KMS-11 (cell line): ENCODE results near the gene DPPA4.

Source experiments
- H2AFZ ChIP-seq: fragments of 200-600 bp; sonication (generic); 2 replicates; pipeline ENCODE4 v1.6.1; 2016; ENCODE audit warnings: antibody characterized with exemption, mixed run types, low read depth
- H3K27ac ChIP-seq: fragments of 200-600 bp; sonication (generic); 2 replicates; pipeline ENCODE4 v1.6.1; 2016; ENCODE audit warnings: mild to moderate bottlenecking, mixed run types
- H3K27me3 ChIP-seq: fragments of 200-600 bp; sonication (generic); 2 replicates; pipeline ENCODE4 v1.6.1; 2017; ENCODE audit warnings: mild to moderate bottlenecking, low read depth, mixed run types, moderate library complexity; ENCODE audit not compliant: insufficient read depth
- H3K36me3 ChIP-seq: fragments of 200-600 bp; sonication (generic); 2 replicates; pipeline ENCODE4 v1.6.1; 2017; ENCODE audit warnings: mild to moderate bottlenecking, mixed run types; ENCODE audit not compliant: insufficient read depth
- H3K4me1 ChIP-seq: fragments of 200-600 bp; sonication (generic); 2 replicates; pipeline ENCODE4 v1.6.1; 2016; ENCODE audit warnings: mild to moderate bottlenecking, low read depth, mixed run types; ENCODE audit not compliant: poor library complexity, severe bottlenecking
- H3K4me2 ChIP-seq: fragments of 200-600 bp; sonication (generic); 2 replicates; pipeline ENCODE4 v1.7.0; 2016; ENCODE audit warnings: mild to moderate bottlenecking, mixed run types
- H3K4me3 ChIP-seq: fragments of 200-600 bp; sonication (generic); IDR thresholded peaks from 2 replicates; pipeline ENCODE4 v1.6.1; 2017; ENCODE audit warnings: low read depth, low read length, mixed read lengths; ENCODE audit not compliant: insufficient read depth
- H3K79me2 ChIP-seq: fragments of 200-600 bp; sonication (generic); 2 replicates; pipeline ENCODE4 v1.6.1; 2016; ENCODE audit warnings: low read depth, mixed run types; ENCODE audit not compliant: insufficient read depth
- H3K9ac ChIP-seq: fragments of 200-600 bp; sonication (generic); 2 replicates; pipeline ENCODE4 v1.6.1; 2016; ENCODE audit warnings: mild to moderate bottlenecking, mixed run types
- H4K20me1 ChIP-seq: fragments of 200-600 bp; sonication (generic); 2 replicates; pipeline ENCODE4 v1.6.1; 2016; ENCODE audit warnings: mild to moderate bottlenecking, mixed run types; ENCODE audit not compliant: insufficient read depth
- TF ChIP-seq, protein P1 (sequence below): fragments of 200-600 bp; sonication (generic); conservative IDR thresholded peaks from 2 replicates; pipeline ENCODE4 v1.6.1; 2017; ENCODE audit warnings: low read depth, mild to moderate bottlenecking, antibody characterized with exemption, low read length, moderate library complexity, mixed read lengths

The DPPA4 gene

GRCh38 chr3:109313061-109313460 lies 24.3 kb downstream of the DPPA4 start:
- Histone ChIP-seq H3K79me2 (no peaks in the 10 kb centered on the region), H3K4me2 (no peak overlapping the region), H3K9ac (no peak overlapping the region), H3K4me3 (no peak overlapping the region), H3K4me1 (no peaks in the 10 kb centered on the region), H3K27me3 (no peaks in the 10 kb centered on the region), H3K27ac (no peak overlapping the region), H3K36me3 (no peaks in the 10 kb centered on the region), H2AFZ (no peak overlapping the region), H4K20me1 (no peaks in the 10 kb centered on the region)
- TF ChIP-seq, protein P1, sequence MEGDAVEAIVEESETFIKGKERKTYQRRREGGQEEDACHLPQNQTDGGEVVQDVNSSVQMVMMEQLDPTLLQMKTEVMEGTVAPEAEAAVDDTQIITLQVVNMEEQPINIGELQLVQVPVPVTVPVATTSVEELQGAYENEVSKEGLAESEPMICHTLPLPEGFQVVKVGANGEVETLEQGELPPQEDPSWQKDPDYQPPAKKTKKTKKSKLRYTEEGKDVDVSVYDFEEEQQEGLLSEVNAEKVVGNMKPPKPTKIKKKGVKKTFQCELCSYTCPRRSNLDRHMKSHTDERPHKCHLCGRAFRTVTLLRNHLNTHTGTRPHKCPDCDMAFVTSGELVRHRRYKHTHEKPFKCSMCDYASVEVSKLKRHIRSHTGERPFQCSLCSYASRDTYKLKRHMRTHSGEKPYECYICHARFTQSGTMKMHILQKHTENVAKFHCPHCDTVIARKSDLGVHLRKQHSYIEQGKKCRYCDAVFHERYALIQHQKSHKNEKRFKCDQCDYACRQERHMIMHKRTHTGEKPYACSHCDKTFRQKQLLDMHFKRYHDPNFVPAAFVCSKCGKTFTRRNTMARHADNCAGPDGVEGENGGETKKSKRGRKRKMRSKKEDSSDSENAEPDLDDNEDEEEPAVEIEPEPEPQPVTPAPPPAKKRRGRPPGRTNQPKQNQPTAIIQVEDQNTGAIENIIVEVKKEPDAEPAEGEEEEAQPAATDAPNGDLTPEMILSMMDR = no peak

DNA sequence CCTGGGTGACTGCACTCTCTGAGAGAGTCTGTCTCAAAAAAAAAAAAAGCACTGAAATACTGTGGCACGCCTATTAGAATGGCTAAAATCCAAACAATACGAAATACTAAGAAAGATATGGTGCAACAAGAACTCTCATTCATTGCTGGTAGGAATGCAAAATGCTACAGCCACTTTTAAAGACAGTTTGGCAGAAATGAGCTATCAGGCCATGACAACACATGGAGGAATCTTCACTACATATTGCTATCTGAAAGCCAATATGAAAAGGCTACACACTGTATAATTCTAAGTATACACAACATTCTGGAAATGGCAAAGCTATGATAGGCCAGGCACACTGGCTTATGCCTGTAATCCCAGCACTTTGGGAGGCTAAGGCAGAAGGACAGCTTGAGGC lies 39.9 kb downstream of the DPPA4 start:
- no peak overlapping the region for H3K27ac ChIP-seq
- H3K79me2 ChIP-seq = no peaks in the 10 kb centered on the region
- no peak overlapping the region for H2AFZ ChIP-seq
- TF ChIP-seq, protein P1 = no peak
- no peaks in the 10 kb centered on the region for H3K27me3 ChIP-seq
- H3K9ac ChIP-seq = no peak overlapping the region
- no peak overlapping the region for H3K4me2 ChIP-seq
- no peaks in the 10 kb centered on the region for H3K4me1 ChIP-seq
- no peaks in the 10 kb centered on the region for H3K36me3 ChIP-seq
- no peak overlapping the region for H3K4me3 ChIP-seq
- H4K20me1 ChIP-seq = no peaks in the 10 kb centered on the region

DNA sequence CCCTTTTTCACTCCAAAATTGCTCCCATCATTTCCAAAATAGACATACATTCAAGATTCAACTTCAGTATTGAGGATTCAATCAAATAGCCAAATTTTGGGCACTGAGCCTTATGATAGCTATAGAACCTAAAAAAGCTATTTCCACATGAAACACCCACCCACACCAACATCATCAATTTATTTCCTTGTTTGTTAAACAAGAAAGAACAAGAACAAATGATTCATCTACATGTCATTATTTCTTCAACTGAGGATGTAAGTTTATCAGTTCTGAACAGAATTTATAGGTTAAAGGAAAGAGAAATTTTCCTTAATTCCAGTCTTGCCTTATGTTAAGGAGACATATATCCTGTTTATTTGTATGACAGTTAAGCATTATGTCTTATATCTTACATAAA lies 53.3 kb downstream of the DPPA4 start:
- Histone ChIP-seq H3K4me3 (no peak overlapping the region), H2AFZ (no peak overlapping the region), H3K4me2 (no peak overlapping the region), H3K9ac (no peak overlapping the region), H3K4me1 (no peaks in the 10 kb centered on the region), H3K79me2 (no peaks in the 10 kb centered on the region), H3K27ac (no peak overlapping the region), H3K27me3 (no peaks in the 10 kb centered on the region), H4K20me1 (no peaks in the 10 kb centered on the region), H3K36me3 (no peaks in the 10 kb centered on the region)
- TF ChIP-seq, protein P1 = no peak

DNA sequence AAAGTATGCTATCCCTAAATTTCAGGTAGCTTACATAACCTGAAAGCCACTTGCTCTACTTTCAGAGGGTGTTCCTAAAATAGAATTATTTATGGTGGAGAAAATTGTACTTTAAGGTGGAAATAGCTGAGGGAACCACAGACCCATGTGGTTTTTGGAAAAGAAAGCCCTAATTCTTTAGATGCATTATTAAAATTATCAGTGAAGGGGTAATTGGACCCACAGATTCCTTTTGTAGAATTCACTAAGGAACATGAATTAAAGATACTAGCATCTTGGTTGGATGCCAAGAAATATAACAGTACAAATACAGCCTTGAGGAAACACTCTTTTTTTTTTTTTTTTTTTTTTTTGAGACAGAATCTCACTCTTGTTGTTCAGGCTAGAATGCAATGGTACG lies 58.8 kb downstream of the DPPA4 start:
- Histone ChIP-seq H3K9ac (no peak overlapping the region), H3K27me3 (no peaks in the 10 kb centered on the region), H3K36me3 (no peaks in the 10 kb centered on the region), H4K20me1 (no peaks in the 10 kb centered on the region), H3K79me2 (no peaks in the 10 kb centered on the region), H2AFZ (no peak overlapping the region), H3K4me1 (no peaks in the 10 kb centered on the region), H3K27ac (no peak overlapping the region), H3K4me2 (no peak overlapping the region), H3K4me3 (no peak overlapping the region)
- TF ChIP-seq, protein P1 = no peak
